HepG2 (cell line): ENCODE data around the gene FGF1. TPM values are rescaled to one million over a fixed set of nuclear protein-coding genes. Genes with fewer than 3 reads are reported as not detected.
A peak's percentile ranks its signal among the peaks of the same experiment; 100 is the strongest.

Experiments used
- ARNT2 ChIP-seq: sonication (generic); formaldehyde crosslinking; IDR thresholded peaks from 2 replicates; pipeline ENCODE4 v1.8.0; 2022; ENCODE audit warnings: mild to moderate bottlenecking, low read depth, missing genetic modification reagents, moderate library complexity
- BRD4 ChIP-seq: sonication (generic); formaldehyde crosslinking; IDR thresholded peaks from 2 replicates; pipeline ENCODE4 v1.4.0; 2020; ENCODE audit warnings: missing genetic modification reagents
- CBX2 ChIP-seq, 2 experiments: fragments of 200-600 bp in 1 of 2; sonication (generic); formaldehyde crosslinking in 1 of 2; IDR thresholded peaks; 2 replicates each; pipeline versions ENCODE4 v1.7.0 to v1.8.1; 2018 to 2022; ENCODE audit warnings: low read depth in 2 of 2, low read length in 1 of 2, mild to moderate bottlenecking in 1 of 2, missing genetic modification reagents in 1 of 2
- DMTF1 ChIP-seq: sonication (generic); formaldehyde crosslinking; IDR thresholded peaks from 2 replicates; pipeline ENCODE4 v1.4.0; 2020; ENCODE audit warnings: mild to moderate bottlenecking, missing genetic modification reagents
- HOXA3 ChIP-seq: sonication (generic); formaldehyde crosslinking; IDR thresholded peaks from 2 replicates; pipeline ENCODE4 v1.5.0; 2020; ENCODE audit warnings: missing genetic modification reagents
- IKZF5 ChIP-seq: IDR thresholded peaks from 2 replicates; pipeline ENCODE4 v1.6.1; 2018; ENCODE audit warnings: missing genetic modification reagents, mild to moderate bottlenecking, missing compliant biosample characterization
- KMT2B ChIP-seq: IDR thresholded peaks from 2 replicates; pipeline ENCODE4 v1.6.1; 2016; ENCODE audit warnings: missing genetic modification reagents, missing compliant biosample characterization
- MXI1 ChIP-seq: IDR thresholded peaks from 3 replicates; pipeline ENCODE4 v1.6.1; 2012; ENCODE audit warnings: low read depth, low read length, inconsistent platforms, borderline replicate concordance
- NRL ChIP-seq: sonication (generic); formaldehyde crosslinking; IDR thresholded peaks from 2 replicates; pipeline ENCODE4 v1.5.0; 2020; ENCODE audit warnings: missing genetic modification reagents, mild to moderate bottlenecking, moderate library complexity, borderline replicate concordance
- PHF8 ChIP-seq: sonication (generic); formaldehyde crosslinking; IDR thresholded peaks from 2 replicates; pipeline ENCODE4 v1.5.0; 2020; ENCODE audit warnings: missing genetic modification reagents
- RARG ChIP-seq: sonication (generic); formaldehyde crosslinking; IDR thresholded peaks from 2 replicates; pipeline ENCODE4 v1.4.0; 2020; ENCODE audit warnings: low read depth, mild to moderate bottlenecking, missing genetic modification reagents
- RCOR2 ChIP-seq: IDR thresholded peaks from 2 replicates; pipeline ENCODE4 v1.6.1; 2016; ENCODE audit warnings: missing biosample characterization, missing genetic modification reagents
- RFXAP ChIP-seq: sonication (generic); formaldehyde crosslinking; IDR thresholded peaks from 2 replicates; pipeline ENCODE4 v1.4.0; 2020; ENCODE audit warnings: missing genetic modification reagents, borderline replicate concordance
- ZBTB34 ChIP-seq: sonication (generic); formaldehyde crosslinking; IDR thresholded peaks from 2 replicates; pipeline ENCODE4 v1.8.0; 2022; ENCODE audit warnings: mild to moderate bottlenecking, missing genetic modification reagents
- ZNF274 ChIP-seq: sonication (generic); formaldehyde crosslinking; IDR thresholded peaks from 2 replicates; pipeline ENCODE4 v1.5.1; 2020; ENCODE audit warnings: mild to moderate bottlenecking, missing genetic modification reagents
- ZNF350 ChIP-seq: sonication (generic); formaldehyde crosslinking; IDR thresholded peaks from 2 replicates; pipeline ENCODE4 v1.4.0; 2020; ENCODE audit warnings: mild to moderate bottlenecking, low read depth, missing genetic modification reagents, borderline replicate concordance
- ZNF432 ChIP-seq: sonication (generic); formaldehyde crosslinking; IDR thresholded peaks from 2 replicates; pipeline ENCODE4 v1.5.0; 2020; ENCODE audit warnings: missing genetic modification reagents, mild to moderate bottlenecking, borderline replicate concordance
- ZNF546 ChIP-seq: sonication (generic); formaldehyde crosslinking; conservative IDR thresholded peaks from 2 replicates; pipeline ENCODE4 v1.8.1; 2023; ENCODE audit warnings: mild to moderate bottlenecking, missing genetic modification reagents
- ZNF557 ChIP-seq: sonication (generic); formaldehyde crosslinking; IDR thresholded peaks from 2 replicates; pipeline ENCODE4 v1.4.0; 2020; ENCODE audit warnings: missing genetic modification reagents
- ZNF672 ChIP-seq: sonication (generic); formaldehyde crosslinking; IDR thresholded peaks from 2 replicates; pipeline ENCODE4 v1.8.1; 2022; ENCODE audit warnings: missing genetic modification reagents
- ZSCAN25 ChIP-seq: sonication (generic); formaldehyde crosslinking; IDR thresholded peaks from 2 replicates; pipeline ENCODE4 v1.8.0; 2022; ENCODE audit warnings: mild to moderate bottlenecking, missing genetic modification reagents
- ZSCAN9 ChIP-seq: IDR thresholded peaks from 2 replicates; pipeline ENCODE4 v1.6.1; 2016; ENCODE audit warnings: borderline replicate concordance
- polyA plus RNA-seq, 8 experiments: library from polyadenylated mRNA; depleted of rRNA in 3 of 8; stranded (reverse) in 7 of 8; unstranded in 1 of 8; fragments of >200 nt; fragmentation: Illumina TruSeq in 4 of 8; extraction: Trizol in 4 of 8; gene quantifications; 2 replicates each; pipeline versions ENCODE4 v1.2.1 to v1.2.3, GENCODE V29; 2011 to 2016; ENCODE audit warnings: low read depth in 4 of 8, missing spikeins in 1 of 8, mixed read lengths in 1 of 8; ENCODE audit not compliant: insufficient read depth in 1 of 8
- total RNA-seq, 5 experiments: library from RNA; depleted of rRNA; stranded (reverse); fragments of >200 nt; fragmentation: Illumina TruSeq; extraction: Trizol; gene quantifications; 2 replicates each; pipeline ENCODE4 v1.2.3, GENCODE V29; 2016; ENCODE audit warnings: low read depth in 1 of 5

The FGF1 gene
- total and polyA plus RNA-seq, 2 of the 13 experiments (the other 11 are each of a cell fraction or from before 2014, with no cell fraction given), result not detected

GRCh38 chr5:142713121-142713706 is 27.3 kb upstream of the FGF1 start (continued):
- peak; percentile 46; the same call in 1 of the 2 replicates for TF ChIP-seq RFXAP
- peak; percentile 84 for TF ChIP-seq ZNF274 (CRISPR knock-in tag)
- TF ChIP-seq ZNF672, result no peak
- TF ChIP-seq ZNF546, result no peak
- TF ChIP-seq NRL, result peak; percentile 67; the same call in 1 of the 2 replicates
- TF ChIP-seq IKZF5 (CRISPR knock-in tag), result peak; percentile 80; the same call in 1 of the 2 replicates
- no peak for TF ChIP-seq ZNF432 (CRISPR knock-in tag)
- TF ChIP-seq ZBTB34 (CRISPR knock-in tag), result 0 out of 2 replicates have a peak, but pooled peaks have one; percentile 32
- peak; percentile 44 for TF ChIP-seq PHF8 (CRISPR knock-in tag)
- no peak for TF ChIP-seq BRD4
- TF ChIP-seq ZSCAN9, result peak; percentile 50; the same call in 1 of the 2 replicates
- TF ChIP-seq KMT2B (CRISPR knock-in tag), result no peak
- peak; percentile 42; the same call in 1 of the 2 replicates for TF ChIP-seq RCOR2
- 0 out of 3 replicates have a peak, but pooled peaks have one; percentile 22 for TF ChIP-seq MXI1
- no peak for TF ChIP-seq DMTF1 (CRISPR knock-in tag)
- TF ChIP-seq RARG, result no peak
- TF ChIP-seq ZSCAN25 (CRISPR knock-in tag), result peak; percentile 41; the same call in 1 of the 2 replicates
- TF ChIP-seq ZNF350, result peak; percentile 30; the same call in 1 of the 2 replicates
- 0 out of 2 replicates have a peak, but pooled peaks have one; percentile 23 for TF ChIP-seq ZNF557
- TF ChIP-seq CBX2 (IDR thresholded peaks at IDR 0.05; ENCODE audit: low read depth, low read length), result no peak
- peak; percentile 34; the same call in 1 of the 2 replicates for TF ChIP-seq CBX2 (CRISPR knock-in tag; IDR thresholded peaks at IDR 0.05; ENCODE audit: low read depth)
- TF ChIP-seq HOXA3 (CRISPR knock-in tag), result peak; percentile 53; the same call in 1 of the 2 replicates
- peak; percentile 51; the same call in 1 of the 2 replicates for TF ChIP-seq ARNT2 (CRISPR knock-in tag)
